Hepatocyte (in vitro differentiated cells): ENCODE results near the gene SLCO3A1. TPM values are rescaled to one million over a fixed set of nuclear protein-coding genes. Genes with fewer than 3 reads are reported as not detected.

ENCODE experiments used
- DNase-seq: peaks from one replicate; pipeline ENCODE4 v3.0.0-alpha.2; 2016; ENCODE audit warnings: low spot score
- H2AFZ ChIP-seq: fragments of 200-600 bp; sonication (generic); 2 replicates; pipeline ENCODE4 v1.6.0; 2016; ENCODE audit warnings: antibody characterized with exemption, mild to moderate bottlenecking
- H3K27ac ChIP-seq: fragments of 200-600 bp; sonication (generic); 2 replicates; pipeline ENCODE4 v1.5.1; 2016; ENCODE audit warnings: mild to moderate bottlenecking
- H3K27me3 ChIP-seq: fragments of 200-600 bp; sonication (generic); 2 replicates; pipeline ENCODE4 v1.6.1; 2016
- H3K36me3 ChIP-seq: fragments of 200-600 bp; sonication (generic); replicated peaks from 2 replicates; pipeline ENCODE4 v1.5.1; 2016; ENCODE audit warnings: low read depth; ENCODE audit not compliant: insufficient read depth
- H3K4me1 ChIP-seq: fragments of 200-600 bp; sonication (generic); 2 replicates; pipeline ENCODE4 v1.5.1; 2016; ENCODE audit warnings: mild to moderate bottlenecking, moderate library complexity; ENCODE audit not compliant: insufficient read depth
- H3K4me2 ChIP-seq: fragments of 200-600 bp; sonication (generic); 2 replicates; pipeline ENCODE4 v1.6.0; 2016
- H3K4me3 ChIP-seq: fragments of 200-600 bp; sonication (generic); 2 replicates; pipeline ENCODE4 v1.5.1; 2016; ENCODE audit warnings: mild to moderate bottlenecking
- H3K79me2 ChIP-seq: fragments of 200-600 bp; sonication (generic); 2 replicates; pipeline ENCODE4 v1.6.0; 2017; ENCODE audit warnings: mild to moderate bottlenecking
- H3K9me2 ChIP-seq: fragments of 200-600 bp; sonication (generic); replicated peaks from 2 replicates; pipeline ENCODE4 v1.6.0; 2017; ENCODE audit warnings: mild to moderate bottlenecking; ENCODE audit not compliant: insufficient read depth
- H3K9me3 ChIP-seq: fragments of 200-600 bp; sonication (generic); 2 replicates; pipeline ENCODE4 v1.5.1; 2016; ENCODE audit warnings: low read depth, mild to moderate bottlenecking
- H4K20me1 ChIP-seq: fragments of 200-600 bp; sonication (generic); 2 replicates; pipeline ENCODE4 v1.6.0; 2016; ENCODE audit warnings: mild to moderate bottlenecking; ENCODE audit not compliant: insufficient read depth, poor library complexity, severe bottlenecking
- CTCF ChIP-seq: fragments of 200-600 bp; sonication (generic); IDR thresholded peaks from 2 replicates; pipeline ENCODE4 v1.5.1; 2016; ENCODE audit warnings: antibody characterized with exemption, mild to moderate bottlenecking; ENCODE audit not compliant: poor library complexity
- EZH2 ChIP-seq: fragments of 200-600 bp; sonication (generic); IDR thresholded peaks from 2 replicates; pipeline ENCODE4 v1.6.1; 2016; ENCODE audit warnings: antibody characterized with exemption, mild to moderate bottlenecking, borderline replicate concordance
- EZH2phosphoT487 ChIP-seq: fragments of 200-600 bp; sonication (generic); IDR thresholded peaks from one replicate; pipeline ENCODE4 v1.6.1; 2018; ENCODE audit warnings: antibody characterized with exemption, mild to moderate bottlenecking, low read depth, moderate library complexity; ENCODE audit not compliant: unreplicated experiment, severe bottlenecking
- WGBS: methylation state at CpG from one replicate; pipeline ENCODE4 v1.1.6; 2016; ENCODE audit warnings: low lambda C conversion rate; ENCODE audit errors: missing lambda C conversion rate; 5-methylcytosine and 5-hydroxymethylcytosine counted together
- polyA plus RNA-seq: library from polyadenylated mRNA; unstranded; fragments of >200 nt; fragmentation: Nextera tagmentation; extraction: Ambion mirVana; gene quantifications from 2 replicates; pipeline ENCODE4 v1.2.1, GENCODE V29; 2016
- total RNA-seq: library from RNA; depleted of rRNA; stranded (reverse); fragments of >200 nt; gene quantifications from 2 replicates; pipeline ENCODE4 v1.2.3, GENCODE V29; 2014

Gene SLCO3A1
- total and polyA plus RNA-seq, 2 experiments from 2014 or later = 1.3 to 5.4 TPM

- Histone ChIP-seq H4K20me1 (no peaks in the 10 kb centered on the region), H2AFZ (no peak overlapping the region), H3K4me2 (no peak overlapping the region), H3K79me2 (no peaks in the 10 kb centered on the region), H3K4me3 (no peak overlapping the region), H3K9me2 (no peaks in the 10 kb centered on the region), H3K36me3 (no peaks in the 10 kb centered on the region), H3K27ac (no peak overlapping the region), H3K9me3 (no peaks in the 10 kb centered on the region), H3K4me1 (no peaks in the 10 kb centered on the region), H3K27me3 (no peaks in the 10 kb centered on the region)
- TF ChIP-seq EZH2phosphoT487 = no peak
- no peak for TF ChIP-seq CTCF
- TF ChIP-seq EZH2 = no peak
- DNase-seq = no peak
- 93% methylated on average over 5 of the region's 5 CpGs for WGBS
Measured at GRCh38 chr15:91876187-91876586, 22.7 kb downstream of the SLCO3A1 start.

GRCh38 chr15:91878319-91878870 lies 24.9 kb downstream of the SLCO3A1 start:
- DNase-seq = no peak
- Histone ChIP-seq H3K4me3 (no peak overlapping the region), H3K36me3 (no peaks in the 10 kb centered on the region), H3K9me3 (no peaks in the 10 kb centered on the region), H4K20me1 (no peaks in the 10 kb centered on the region), H3K9me2 (no peaks in the 10 kb centered on the region), H3K4me2 (no peak overlapping the region), H3K79me2 (no peaks in the 10 kb centered on the region), H3K27me3 (no peaks in the 10 kb centered on the region), H3K4me1 (no peaks in the 10 kb centered on the region), H3K27ac (no peak overlapping the region), H2AFZ (no peak overlapping the region)
- WGBS = 95% methylated on average over 10 of the region's 10 CpGs
- TF ChIP-seq CTCF (no peak), EZH2 (no peak), EZH2phosphoT487 (no peak)

- 68% methylated on average over 2 of the region's 2 CpGs for WGBS
- Histone ChIP-seq H3K36me3 (no peaks in the 10 kb centered on the region), H3K4me1 (no peaks in the 10 kb centered on the region), H3K79me2 (no peaks in the 10 kb centered on the region), H3K4me2 (no peak overlapping the region), H2AFZ (no peak overlapping the region), H3K27ac (no peak overlapping the region), H3K27me3 (no peaks in the 10 kb centered on the region), H3K9me3 (no peaks in the 10 kb centered on the region), H3K4me3 (no peak overlapping the region), H3K9me2 (no peaks in the 10 kb centered on the region), H4K20me1 (no peaks in the 10 kb centered on the region)
- DNase-seq = no peak
- TF ChIP-seq CTCF (no peak), EZH2 (no peak), EZH2phosphoT487 (no peak)
Measured at GRCh38 chr15:91879158-91879557, 25.6 kb downstream of the SLCO3A1 start.
